HG03432 (cell line): Measurements from ENCODE around the gene SLC7A8.
"Not testable (repeated sequence)": the region's sequence is repeated elsewhere in the genome, so short reads cannot be mapped to it uniquely, and the experiment has no call there.

Source experiments
- ATAC-seq: cut with Tn5 transposase; IDR thresholded peaks from one replicate; pipeline ENCODE4 v1.9.1; 2021; ENCODE audit warnings: mild to moderate bottlenecking, moderate library complexity; ENCODE audit not compliant: unreplicated experiment

The SLC7A8 gene

DNA sequence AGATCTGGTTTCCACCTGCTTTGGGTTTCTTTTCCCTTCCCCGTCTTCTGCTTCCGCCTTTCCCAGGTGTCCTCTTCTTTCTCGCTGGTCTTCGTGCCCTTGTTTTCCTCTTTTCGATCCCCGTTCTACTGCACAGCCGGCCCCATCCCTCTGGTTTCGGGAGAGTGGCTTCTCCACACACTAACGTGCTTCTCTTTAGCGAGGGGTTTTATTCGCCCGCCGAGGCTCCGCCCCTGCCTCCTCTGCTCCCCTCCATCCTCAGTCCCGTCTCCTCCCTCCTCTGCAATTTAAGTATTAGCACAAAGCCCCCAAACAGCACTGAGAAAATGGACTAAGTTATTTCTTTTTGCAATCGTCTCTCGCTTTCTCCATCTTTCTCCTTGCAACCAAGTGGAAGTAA, at the start of gene SLC7A8:
Gene SLC7A8 (minus strand): TSS at position 182 of the 400 bp plus-strand sequence. CDS start 746 bp downstream, outside the sequence.
- ATAC-seq = no peak

DNA sequence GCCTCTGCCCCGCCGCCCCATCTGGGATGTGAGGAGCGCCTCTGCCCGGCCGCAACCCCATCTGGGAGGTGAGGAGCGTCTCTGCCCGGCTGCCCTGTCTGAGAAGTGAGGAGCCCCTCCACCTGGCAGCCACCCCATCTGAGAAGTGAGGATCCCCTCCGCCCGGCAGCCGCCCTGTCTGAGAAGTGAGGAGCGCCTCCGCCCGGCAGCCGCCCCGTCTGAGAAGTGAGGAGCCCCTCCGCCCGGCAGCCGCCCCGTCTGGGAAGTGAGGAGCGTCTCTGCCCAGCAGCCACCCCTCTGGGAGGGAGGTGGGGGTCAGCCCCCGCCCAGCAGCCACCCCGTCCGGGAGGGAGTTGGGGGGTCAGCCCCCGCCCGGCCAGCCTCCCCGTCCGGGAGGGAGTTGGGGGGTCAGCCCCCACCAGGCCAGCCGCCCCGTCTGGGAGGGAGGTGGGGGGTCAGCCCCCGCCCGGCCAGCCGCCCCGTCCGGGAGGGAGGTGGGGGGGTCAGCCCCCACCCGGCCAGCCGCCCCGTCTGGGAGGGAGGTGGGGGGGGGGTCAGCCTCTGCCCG, 48.9 kb upstream of the SLC7A8 start:
- ATAC-seq = not testable (repeated sequence)

DNA sequence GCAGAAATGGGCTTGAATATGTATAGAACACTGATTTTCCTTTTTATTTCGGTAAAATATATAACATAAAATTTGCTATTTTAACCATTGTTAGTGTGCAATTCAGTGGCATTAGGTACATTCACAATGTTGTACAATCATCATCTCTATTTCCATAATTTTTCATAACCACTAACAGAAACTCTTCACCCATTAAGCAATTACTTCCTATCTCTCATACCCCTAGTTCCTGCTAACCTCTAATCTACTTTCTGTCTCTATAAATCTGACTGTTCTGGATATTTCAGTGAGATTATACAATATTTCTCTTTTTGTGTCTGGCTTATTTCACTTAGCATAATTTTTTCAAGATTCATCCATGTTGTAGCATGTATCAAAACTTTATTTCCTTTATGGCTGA, 45.4 kb upstream of the SLC7A8 start:
- ATAC-seq = no peak

DNA sequence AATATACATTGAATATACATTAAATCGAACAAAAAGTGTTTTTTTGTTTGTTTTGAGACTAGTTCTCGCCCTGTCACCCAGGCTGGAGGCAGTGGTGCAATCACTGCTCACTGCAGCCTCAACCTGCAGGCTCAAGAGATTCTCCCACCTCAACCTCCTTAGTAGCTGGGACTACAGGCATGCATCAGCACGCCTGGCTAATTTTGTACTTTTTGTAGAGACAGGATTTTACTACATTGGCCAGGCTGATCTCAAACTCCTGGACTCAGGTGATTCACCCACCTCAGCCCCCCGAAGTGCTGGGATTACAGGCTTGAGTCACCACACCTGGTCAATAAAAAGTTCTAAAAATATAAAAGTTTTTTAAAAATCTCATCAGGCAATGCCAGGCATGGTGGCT, 44.1 kb upstream of the SLC7A8 start:
- no peak for ATAC-seq

DNA sequence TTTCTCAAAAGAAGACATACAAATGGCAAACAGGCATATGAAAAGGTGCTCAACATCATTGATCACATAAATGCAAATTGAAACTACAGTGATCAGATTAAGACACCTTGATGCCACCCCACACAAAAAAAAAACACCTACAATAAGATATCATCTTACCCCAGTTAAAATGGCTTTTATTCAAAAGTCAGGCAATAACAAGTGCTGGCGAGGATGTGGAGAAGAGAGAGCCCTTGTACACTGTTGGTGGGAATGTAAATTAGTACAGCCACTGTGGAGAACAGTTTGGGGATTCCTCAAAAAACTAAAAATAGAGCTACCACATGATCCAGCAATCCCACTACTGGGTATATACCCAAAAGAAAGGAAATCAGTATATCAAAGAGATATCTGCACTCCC, 41.5 kb upstream of the SLC7A8 start:
- not testable (repeated sequence) for ATAC-seq

DNA sequence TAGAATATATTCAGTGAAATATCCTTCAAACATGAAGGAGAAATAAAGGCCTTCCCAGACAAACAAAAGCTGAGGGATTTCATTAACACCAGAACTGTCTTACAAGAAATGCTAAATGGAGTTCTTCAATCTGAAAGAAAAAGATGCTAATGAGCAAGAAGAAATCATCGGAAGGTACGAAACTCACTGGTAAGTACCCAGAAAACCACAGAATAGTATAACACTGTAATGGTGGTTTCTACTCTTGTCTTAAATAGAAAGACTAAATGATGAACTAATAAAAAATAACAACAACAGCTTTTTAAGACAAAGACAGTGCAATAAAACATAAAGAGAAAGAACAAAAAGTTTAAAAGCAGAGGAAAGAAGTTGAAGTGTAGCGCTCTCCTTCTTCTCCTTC, 35.6 kb upstream of the SLC7A8 start:
- ATAC-seq = no peak

DNA sequence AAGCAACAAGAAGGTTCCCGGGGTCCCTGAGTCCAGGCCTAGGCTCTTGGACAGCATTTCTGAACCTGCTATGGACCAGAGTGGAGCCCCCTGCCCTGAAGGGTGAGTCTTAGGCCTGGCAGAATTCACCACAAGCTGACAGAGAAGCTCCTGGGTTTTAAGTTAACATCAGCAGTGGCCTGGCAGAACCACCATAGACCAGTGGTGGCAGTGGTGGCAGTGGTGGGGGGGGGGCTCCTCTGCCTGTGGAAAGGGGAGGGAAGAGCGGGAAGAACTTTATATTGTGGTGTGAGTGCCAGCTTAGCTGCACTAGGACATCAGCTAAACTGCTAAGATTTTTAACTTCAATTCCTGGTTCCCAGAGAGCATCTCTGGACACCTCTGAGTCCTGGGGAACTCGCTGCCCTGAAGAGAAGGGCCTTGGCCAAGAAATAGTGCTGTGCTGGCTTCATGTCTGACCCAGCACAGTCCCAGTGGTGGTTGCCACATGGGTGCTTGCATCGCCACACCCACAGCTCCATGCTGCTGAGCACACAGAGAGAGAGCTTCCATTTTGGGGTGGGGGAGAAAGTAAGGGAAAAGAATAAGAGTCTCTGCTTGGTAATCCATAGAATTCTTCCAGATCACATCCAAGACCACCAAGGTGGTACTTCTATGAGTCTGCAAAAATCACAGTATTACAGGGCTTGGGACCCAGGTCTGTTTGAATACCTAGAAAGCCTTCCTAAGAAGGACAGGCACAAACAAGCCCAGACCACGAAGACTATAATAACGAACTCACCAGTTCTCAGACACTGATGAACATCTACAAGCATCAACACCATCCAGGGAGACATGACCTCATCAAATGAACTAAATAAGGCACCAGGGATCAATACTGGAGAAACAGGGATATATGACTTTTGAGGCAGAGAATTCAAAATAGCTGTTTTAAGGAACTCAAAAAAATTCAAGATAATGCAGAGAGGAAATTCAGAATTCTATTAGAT, 33.9 kb upstream of the SLC7A8 start:
- ATAC-seq = no peak

DNA sequence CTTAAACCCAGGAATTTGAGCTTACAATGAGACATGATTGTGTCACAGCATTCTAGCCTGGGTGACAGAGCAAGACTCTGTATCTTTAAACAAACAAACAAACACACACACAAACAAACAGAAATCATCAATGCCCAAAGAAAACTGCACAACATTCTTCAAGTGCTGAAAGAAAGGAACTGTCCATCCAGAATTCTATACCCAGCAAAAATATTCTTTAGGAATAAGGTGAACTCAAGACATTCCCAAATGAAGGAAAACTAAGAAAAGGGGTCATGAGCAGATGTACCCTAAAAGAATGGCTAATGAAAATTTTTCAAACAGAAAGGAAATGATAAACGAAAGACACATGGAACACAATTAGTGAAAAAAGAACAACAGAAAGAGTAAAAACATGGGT, 32.0 kb upstream of the SLC7A8 start:
- no peak for ATAC-seq

DNA sequence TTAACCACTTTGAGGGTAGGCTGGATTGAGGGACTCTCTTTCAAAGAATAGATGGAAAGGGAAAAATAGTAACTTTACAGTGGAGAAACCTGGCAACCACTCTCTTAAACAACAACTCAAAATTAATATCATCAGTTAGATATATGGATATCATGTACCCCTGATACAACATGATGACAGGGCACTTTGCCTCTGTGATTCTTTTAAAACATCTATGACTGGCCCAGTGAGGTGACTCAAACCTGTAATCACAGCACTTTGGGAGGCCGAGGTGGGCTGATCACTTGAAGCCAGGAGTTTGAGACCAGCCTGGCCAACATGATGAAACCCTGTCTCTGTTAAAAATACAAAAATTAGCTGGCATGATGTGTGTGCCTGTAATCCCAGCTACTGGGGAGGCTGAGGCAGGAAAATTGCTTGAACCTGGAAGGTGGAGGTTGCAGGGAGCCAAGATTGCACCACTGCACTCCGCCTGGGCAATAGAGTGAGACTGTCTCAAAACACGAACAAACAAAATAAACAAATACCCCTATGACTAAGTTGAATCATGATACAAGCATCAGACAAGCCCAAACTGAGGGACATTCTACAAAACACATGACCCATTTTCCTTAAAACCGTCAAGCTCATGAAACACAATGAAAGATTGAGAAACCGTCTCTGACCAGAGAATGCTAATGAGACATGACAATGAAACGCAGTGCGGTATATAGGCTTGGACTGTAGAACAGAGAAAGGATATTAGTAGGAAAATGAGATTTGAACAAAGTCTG, 26.4 kb upstream of the SLC7A8 start:
- no peak for ATAC-seq

DNA sequence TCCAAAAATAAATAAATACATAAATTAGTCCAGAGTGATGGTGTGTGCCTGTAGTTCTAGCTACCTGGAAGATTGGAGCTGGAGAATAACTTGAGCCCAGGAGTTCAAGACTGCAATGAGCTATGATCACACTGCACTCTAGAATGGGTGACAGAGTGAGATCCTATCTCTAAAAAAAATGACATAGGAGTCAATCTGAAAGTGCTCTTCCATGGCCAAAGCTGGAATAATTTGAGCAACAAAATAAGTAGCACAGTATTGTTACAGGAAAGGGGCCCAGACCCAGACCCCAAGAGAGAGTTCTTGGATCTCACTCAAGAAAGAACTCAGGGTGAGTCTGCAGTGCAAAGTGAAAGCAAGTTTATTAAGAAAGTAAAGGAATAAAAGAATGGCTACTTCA, 24.9 kb upstream of the SLC7A8 start:
- no peak for ATAC-seq

DNA sequence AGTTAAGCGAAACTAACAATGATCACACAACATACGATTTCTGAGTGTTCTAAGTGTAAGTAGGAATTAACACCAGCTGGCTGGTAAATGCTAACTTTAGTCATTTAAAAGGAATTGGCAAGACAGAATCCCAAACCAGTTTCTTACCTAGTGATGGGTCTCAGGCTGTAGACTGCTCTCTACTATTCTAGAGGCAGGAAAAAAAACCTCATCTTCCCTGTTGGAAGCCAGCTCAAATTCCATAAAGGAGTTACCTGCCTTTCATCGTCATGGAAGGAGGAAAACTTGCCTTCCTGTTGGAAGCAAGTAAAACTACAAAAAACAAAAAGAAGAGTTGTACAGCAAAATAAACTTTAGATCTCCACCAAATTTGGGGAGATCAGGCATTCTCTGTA, 23.7 kb upstream of the SLC7A8 start:
- no peak for ATAC-seq

DNA sequence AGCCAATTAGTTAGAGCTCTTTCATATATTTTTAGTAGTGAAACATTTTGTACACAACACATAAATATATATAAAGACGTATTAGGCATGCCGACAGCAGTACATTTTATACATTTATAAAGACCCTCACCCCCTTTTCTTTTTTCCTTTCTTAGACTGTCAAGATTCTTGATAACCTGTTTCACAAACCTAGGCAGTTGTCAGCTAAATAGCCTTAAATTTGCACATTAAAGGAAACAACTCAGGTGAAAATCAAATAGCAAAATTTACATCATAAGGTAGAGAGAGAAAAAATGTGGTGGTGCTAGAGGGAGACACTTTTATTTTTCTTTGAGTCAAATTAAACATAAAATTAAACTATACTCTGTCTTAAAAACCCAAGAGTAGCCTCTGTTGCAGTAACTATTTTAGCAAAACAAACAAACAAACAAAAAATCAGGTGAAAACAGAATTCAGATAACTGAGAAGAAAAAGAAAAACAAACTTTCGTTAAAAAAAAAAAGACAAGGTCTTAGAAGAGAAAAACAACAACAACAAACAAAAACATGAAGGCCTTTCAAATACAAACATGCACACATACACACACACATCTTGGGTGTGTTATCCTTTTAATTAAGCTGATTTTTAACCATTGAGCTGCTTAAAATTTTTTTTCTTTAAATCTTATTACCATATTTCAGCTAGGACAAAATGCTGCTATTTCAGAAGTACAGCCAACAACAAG, 23.1 kb upstream of the SLC7A8 start:
- no peak for ATAC-seq

DNA sequence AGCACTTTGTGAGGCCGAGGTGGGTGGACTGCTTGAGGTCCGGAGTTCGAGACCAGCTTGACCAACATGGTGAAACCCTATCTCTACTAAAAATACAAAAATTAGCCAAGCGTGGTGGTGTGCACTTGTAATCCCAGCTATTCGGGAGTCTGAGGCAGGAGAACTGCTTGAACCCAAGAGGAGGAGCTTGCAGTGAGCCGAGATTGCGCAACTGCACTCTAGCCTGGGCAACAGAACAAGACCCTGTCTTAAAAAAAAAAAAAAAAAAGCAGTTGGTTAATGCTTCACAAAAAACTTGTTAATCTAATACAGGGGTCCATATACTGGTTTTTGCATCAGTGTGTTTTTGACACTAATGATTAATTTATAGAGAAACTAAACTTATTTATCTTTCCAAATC, 18.5 kb upstream of the SLC7A8 start:
- no peak for ATAC-seq

DNA sequence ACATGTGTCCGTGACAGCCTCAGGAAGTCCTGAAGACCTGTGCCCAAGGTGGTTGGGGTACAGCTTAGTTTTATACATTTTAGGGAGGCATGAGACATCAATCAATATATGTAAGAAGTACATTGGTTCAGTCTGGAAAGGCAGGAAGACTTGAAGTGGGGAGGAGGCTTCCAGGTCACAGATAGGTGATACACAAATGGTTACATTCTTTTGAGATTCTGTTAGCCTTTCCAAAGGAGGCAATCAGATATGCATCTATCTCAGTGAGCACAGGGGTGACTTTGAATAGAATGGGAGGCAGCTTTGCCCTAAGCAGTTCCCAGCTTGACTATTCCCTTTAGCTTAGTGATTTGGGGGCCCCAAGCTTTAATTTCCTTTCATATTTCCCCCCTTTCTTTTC, 15.7 kb upstream of the SLC7A8 start:
- ATAC-seq = not testable (repeated sequence)

DNA sequence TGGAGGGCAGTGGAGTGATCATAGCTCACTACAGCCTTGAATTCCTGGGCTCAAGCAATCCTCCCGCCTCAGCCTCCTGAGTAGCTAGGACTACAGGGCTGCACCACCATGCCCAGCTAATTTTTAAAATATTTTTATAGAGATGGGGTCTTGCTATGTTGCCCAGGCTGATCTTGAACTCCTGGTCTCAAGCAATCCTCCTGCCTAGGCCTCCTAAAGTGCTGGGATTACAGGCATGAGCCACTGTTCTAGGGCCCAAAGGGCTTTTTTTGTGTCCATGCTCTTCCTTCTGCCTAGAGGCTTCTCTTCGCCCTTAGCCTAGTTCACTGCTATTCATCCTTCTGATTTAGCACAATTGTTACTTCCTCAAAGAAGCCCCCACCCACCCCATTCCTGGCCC, 13.0 kb upstream of the SLC7A8 start:
- ATAC-seq = not testable (repeated sequence)

DNA sequence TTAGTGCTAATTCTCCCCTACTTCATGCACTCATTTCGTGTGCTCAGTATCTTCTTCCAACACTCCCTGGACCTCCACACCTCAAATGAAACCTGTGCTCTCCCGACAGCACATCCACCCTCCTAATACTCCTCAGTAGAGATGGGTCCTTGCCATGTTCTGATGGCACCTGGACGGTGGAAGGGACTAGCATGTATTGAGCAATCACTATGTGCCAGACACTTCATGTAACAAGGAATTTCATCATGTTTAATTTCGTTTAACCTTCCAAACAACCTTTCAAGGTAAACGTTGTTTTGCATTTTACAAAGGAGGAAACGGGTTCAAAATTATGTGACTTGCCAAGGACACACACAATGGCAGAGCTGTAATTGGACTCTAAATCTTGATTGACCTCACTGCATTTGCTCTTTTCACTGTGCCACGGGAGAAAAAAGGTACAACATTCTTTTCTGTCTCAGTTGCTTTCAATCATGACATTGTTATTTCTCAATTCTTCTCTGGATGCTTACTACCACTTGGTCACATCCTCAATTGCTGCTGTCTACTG, 12.2 kb upstream of the SLC7A8 start:
- no peak for ATAC-seq

DNA sequence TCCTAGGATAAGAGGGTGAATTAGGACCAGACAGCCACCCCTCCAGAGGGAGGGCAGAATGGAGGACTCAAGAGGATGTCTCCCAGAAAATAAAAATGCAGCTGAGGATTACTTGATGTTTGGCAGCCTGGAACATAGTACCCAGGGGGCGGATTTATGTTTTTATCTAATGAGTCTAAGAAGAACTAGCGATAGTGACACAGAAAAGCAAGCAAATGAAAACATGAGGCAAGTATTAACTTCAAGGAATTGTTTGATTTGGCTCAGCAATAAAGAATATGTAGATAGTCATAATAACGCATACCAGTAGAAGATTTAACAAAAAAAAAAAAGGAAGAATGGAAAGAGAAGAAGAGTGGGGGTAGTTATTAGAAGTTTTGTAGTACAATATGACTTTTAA, 10.0 kb upstream of the SLC7A8 start:
- ATAC-seq = no peak

DNA sequence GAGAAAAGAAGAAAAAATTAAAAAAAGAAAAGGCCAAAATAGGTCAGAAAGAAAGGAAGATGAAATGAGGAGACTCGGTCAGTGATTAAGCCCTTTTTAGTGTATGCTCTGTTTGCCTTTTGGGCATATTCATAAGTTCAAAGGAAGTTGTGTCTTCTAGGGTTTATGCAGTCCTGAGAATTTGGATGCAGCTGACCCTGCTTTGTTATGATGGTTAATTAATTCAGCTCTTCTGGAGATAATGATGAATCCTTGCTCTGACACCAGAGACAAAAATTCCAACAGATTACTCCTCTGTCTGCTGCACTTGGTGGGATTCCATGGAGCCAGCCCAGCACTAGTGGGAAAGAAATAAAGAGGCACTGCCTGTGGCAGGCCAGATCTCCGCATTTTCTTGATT, 4.5 kb upstream of the SLC7A8 start:
- ATAC-seq = no peak

DNA sequence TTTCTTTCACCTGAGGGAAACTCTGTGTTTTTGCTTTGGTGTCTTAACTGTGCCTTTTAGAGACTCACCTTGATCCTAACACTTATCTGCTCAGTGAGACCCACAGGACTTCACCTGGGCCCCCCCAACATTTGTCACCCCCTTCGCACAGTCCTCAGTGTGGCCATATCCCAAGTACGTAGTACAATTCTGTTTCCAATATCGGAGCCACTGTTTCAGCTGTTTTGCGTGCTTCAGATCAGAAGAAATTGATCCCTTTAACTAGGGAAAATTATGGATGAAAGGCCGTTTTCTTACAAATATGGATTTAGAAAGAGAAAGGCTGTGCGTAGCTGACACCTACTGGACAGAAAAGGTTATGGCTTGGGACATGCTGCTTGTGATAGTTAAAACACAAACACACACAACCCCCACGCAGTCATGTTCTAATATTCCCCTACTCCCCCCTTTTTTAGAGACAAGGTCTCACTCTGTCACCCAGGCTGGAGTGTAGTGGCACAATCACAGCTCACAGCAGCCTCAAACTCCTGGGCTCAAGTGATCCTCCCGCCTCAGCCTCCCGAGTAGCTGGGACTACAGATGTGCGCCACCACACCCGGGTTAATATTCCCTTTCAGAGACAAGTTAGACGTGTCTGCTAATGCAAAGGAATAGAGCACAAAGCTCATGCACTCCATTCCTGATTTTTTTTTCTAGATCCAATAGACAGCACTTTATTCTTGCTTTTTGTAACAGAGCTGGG, 3.6 kb upstream of the SLC7A8 start:
- no peak for ATAC-seq

DNA sequence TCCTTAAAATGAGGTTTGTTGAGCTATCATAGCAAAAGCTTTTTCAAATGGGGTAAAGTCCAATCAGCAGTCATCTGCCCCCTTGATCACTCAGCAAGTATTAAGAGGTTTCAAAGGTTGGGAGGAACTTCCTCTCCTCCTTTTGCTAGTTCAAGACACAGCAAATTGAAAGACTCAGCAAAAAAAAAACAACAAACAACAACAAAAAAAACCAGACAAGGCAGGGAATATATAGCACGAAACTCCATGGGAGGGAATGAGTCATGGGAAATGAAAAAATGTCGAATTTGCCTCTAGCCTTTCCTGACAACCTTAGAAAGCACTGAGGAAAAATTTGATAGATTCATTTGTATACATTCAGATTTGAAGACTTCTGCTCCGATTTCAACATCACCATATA, 1.6 kb upstream of the SLC7A8 start:
- ATAC-seq = no peak
